ENCODE data around the gene SHANK3. TPM values are rescaled to one million over a fixed set of nuclear protein-coding genes. Genes with fewer than 3 reads are reported as not detected.

SHANK3 gene
- total and polyA plus RNA-seq, 2 of the 8 experiments (the other 6 are each of a cell fraction or from before 2014, with no cell fraction given): 1.5 to 6.0 TPM

- H3K4me3 ChIP-seq (ENCODE audit: extremely low read depth in 1 of 4, insufficient read depth in 2 of 4, low read depth in 3 of 4, low read length in 4 of 4): no peak overlapping the region
- H3K36me3 ChIP-seq (ENCODE audit: control insufficient read depth in 2 of 4, insufficient read depth in 4 of 4, low read length in 3 of 4): no peaks in the 10 kb centered on the region
- no peaks in the 10 kb centered on the region for H3K79me2 ChIP-seq (ENCODE audit: control insufficient read depth in 1 of 2, insufficient read depth in 2 of 2, low read length in 2 of 2)
- WGBS, 2 experiments (ENCODE audit: extremely low coverage in 1 of 2, insufficient coverage in 1 of 2, insufficient read length in 1 of 2, insufficient replicate concordance in 2 of 2, low coverage in 1 of 2, low lambda C conversion rate in 2 of 2, missing lambda C conversion rate in 1 of 2): 89% methylated on average over 9 of the region's 10 CpGs; no CpG with 5 or more reads in 1 of the 2 experiments
- H3K4me2 ChIP-seq (ENCODE audit: insufficient read depth in 1 of 2, low read depth in 2 of 2, low read length in 2 of 2): no peak overlapping the region
- H3K23ac ChIP-seq (ENCODE audit: insufficient read length): no peak overlapping the region
- H3K9ac ChIP-seq (replicated peaks in 1 of 4; ENCODE audit: extremely low read depth in 1 of 4, low read depth in 3 of 4, low read length in 3 of 4): no peak overlapping the region
- DNase-seq (ENCODE audit: low read depth in 1 of 2, low spot score in 2 of 2): no peak
- CTCF ChIA-PET (ENCODE audit: partially characterized antibody): interaction anchor here (0.6 to 2.1 kb wide), 9 partner anchors 9 to 108 kb away, joined by 3 to 7 read pairs (median 5); partner anchors contain the start of gene SHANK3
- H2BK20ac ChIP-seq (ENCODE audit: low read length): no peak overlapping the region
- H4K5ac ChIP-seq (ENCODE audit: insufficient read length, low read depth, low read length): no peak overlapping the region
- TF ChIP-seq CHD1 (IDR thresholded peaks at IDR 0.05; ENCODE audit: low read depth, low read length) (no peak), ATF3 (IDR thresholded peaks at IDR 0.05; ENCODE audit: insufficient read depth, low read depth, low read length) (no peak), BACH1 (IDR thresholded peaks at IDR 0.05; ENCODE audit: low read length) (no peak), SIRT6 (IDR thresholded peaks at IDR 0.05; ENCODE audit: low read length) (no peak), MAFK (IDR thresholded peaks at IDR 0.05; ENCODE audit: low read depth, low read length) (no peak), SIX5 (IDR thresholded peaks at IDR 0.05; ENCODE audit: low read depth, low read length) (no peak), TCF12 (IDR thresholded peaks at IDR 0.05; ENCODE audit: low read depth, low read length) (no peak), BRCA1 (IDR thresholded peaks at IDR 0.05; ENCODE audit: low read depth, low read length) (no peak), SRF (IDR thresholded peaks at IDR 0.05; ENCODE audit: low read depth, low read length) (no peak), SAP30 (IDR thresholded peaks at IDR 0.05; ENCODE audit: insufficient read depth, insufficient replicate concordance, low read length) (no peak), E2F6 (IDR thresholded peaks at IDR 0.05) (no peak), YY1 (IDR thresholded peaks at IDR 0.05; ENCODE audit: low read depth, low read length) (no peak), HDAC6 (IDR thresholded peaks at IDR 0.05; ENCODE audit: low read depth, low read length) (no peak), KDM1A (IDR thresholded peaks at IDR 0.05; ENCODE audit: borderline replicate concordance, low read length) (no peak), CREB1 (IDR thresholded peaks at IDR 0.05) (no peak)
- H4K20me1 ChIP-seq (replicated peaks in 1 of 2; ENCODE audit: control insufficient read depth in 1 of 2, insufficient read depth in 2 of 2, low read length in 2 of 2): peaks cover 0 to 1% of the 10 kb centered on the region in 2 experiments
- no peak overlapping the region for H3K27ac ChIP-seq (ENCODE audit: low read depth, low read length)
- POLR2A ChIA-PET (ENCODE audit: partially characterized antibody): interaction anchor here (1.4 kb wide), 1 partner anchor 73 kb away, joined by 3 read pairs; no protein-coding TSS in a partner anchor
- H3K18ac ChIP-seq (ENCODE audit: extremely low read depth, low read length): no peak overlapping the region
- no peak overlapping the region for H2BK120ac ChIP-seq (replicated peaks; ENCODE audit: low read depth, low read length)
- H2BK12ac ChIP-seq (ENCODE audit: low read depth, low read length): no peak overlapping the region
- H2BK5ac ChIP-seq (ENCODE audit: low read depth, low read length): no peak overlapping the region
- FAIRE-seq: no peak
- H3K23me2 ChIP-seq (ENCODE audit: low read depth, low read length): peaks cover 2% of the 10 kb centered on the region; the same call in 1 of the 2 replicates
- H3K79me1 ChIP-seq (ENCODE audit: low read depth, low read length): no peaks in the 10 kb centered on the region
- no peak overlapping the region for H3K14ac ChIP-seq (ENCODE audit: insufficient read length)
- H2AFZ ChIP-seq (ENCODE audit: low read length): no peak overlapping the region
- no peak overlapping the region for H2AK5ac ChIP-seq (ENCODE audit: low read depth, low read length)
- no peaks in the 10 kb centered on the region; a peak in 1 of 7 replicates for H3K27me3 ChIP-seq (replicated peaks in 1 of 4; ENCODE audit: control insufficient read depth in 3 of 4, extremely low read depth in 1 of 4, insufficient read depth in 3 of 4, low read length in 3 of 4)
- H3K9me3 ChIP-seq (ENCODE audit: insufficient read depth in 2 of 2, low read depth in 1 of 2, low read length in 1 of 2): peaks cover 0 to 6% of the 10 kb centered on the region in 2 experiments; a peak in 2 of 4 replicates
- H4K8ac ChIP-seq (ENCODE audit: extremely low read depth, insufficient read depth, low read length): no peak overlapping the region
- no peak overlapping the region for H3K56ac ChIP-seq (replicated peaks; ENCODE audit: insufficient read length, low read depth, low read length)
- no peak overlapping the region for H2BK15ac ChIP-seq (ENCODE audit: low read length)
- no peak overlapping the region for H3K4ac ChIP-seq (replicated peaks; ENCODE audit: insufficient read length, low read depth, low read length)
- H3K4me1 ChIP-seq (replicated peaks in 1 of 4; ENCODE audit: control insufficient read depth in 3 of 4, insufficient read depth in 4 of 4, low read length in 3 of 4): no peaks in the 10 kb centered on the region
- no peak overlapping the region for H4K91ac ChIP-seq (replicated peaks; ENCODE audit: insufficient read length, low read length)
Measured at GRCh38 chr22:50684986-50685385, 12.4 kb downstream of the SHANK3 start.
